Effector CD8-positive, alpha-beta T cell (primary cell): ENCODE data around the gene USP46.

Experiments
- DNase-seq: peaks from one replicate; lab custom pipeline; 2025; lab: John Stamatoyannopoulos, UW
- total RNA-seq, 4 experiments: gene quantifications; one replicate each; lab custom pipeline; 2026; lab: John Stamatoyannopoulos, UW

Gene USP46, protein sequence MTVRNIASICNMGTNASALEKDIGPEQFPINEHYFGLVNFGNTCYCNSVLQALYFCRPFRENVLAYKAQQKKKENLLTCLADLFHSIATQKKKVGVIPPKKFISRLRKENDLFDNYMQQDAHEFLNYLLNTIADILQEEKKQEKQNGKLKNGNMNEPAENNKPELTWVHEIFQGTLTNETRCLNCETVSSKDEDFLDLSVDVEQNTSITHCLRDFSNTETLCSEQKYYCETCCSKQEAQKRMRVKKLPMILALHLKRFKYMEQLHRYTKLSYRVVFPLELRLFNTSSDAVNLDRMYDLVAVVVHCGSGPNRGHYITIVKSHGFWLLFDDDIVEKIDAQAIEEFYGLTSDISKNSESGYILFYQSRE
- 17.1 to 39.9 (median 35.5) reads per million in 4 experiments for total RNA-seq

DNA sequence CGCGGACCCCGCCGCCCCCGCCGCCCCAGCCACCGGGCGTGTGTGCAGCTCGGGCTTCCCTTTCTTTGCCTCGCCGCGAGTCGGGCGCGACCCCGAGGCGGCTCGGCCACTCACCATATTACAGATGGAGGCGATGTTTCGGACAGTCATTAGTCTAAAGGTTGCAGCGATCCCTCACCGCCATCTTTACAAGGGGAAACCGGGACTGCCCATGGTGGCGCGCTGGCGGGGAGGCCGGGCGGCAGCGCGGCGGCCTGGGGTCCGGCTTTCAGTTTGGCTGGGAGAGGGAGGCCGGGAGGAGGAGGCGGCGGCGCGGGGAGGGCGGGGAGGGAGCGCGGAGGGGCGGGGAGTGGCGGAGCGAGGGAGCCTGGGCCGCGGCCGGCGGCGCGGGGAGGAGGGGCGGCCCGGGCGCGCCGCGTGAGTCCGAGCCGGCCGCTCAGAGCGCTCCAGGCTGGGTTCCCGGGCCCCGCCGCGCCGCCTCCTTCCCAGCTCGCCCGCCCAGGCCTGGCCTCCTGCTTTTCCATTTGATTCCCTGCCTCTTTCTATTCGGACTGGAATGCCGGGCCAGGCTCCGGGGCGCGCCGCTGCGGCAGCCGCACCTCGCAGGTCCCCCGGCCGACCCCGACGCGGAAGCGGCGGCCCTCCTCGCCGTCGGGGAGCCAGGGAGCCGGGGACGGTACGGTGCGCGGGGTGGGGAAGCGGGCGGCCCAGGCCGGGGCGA, at the start of gene USP46:
USP46 (minus strand) TSS at position 301 of the 721 bp plus-strand sequence; CDS start at position 150, 151 bp downstream.
- no peak for DNase-seq

DNA sequence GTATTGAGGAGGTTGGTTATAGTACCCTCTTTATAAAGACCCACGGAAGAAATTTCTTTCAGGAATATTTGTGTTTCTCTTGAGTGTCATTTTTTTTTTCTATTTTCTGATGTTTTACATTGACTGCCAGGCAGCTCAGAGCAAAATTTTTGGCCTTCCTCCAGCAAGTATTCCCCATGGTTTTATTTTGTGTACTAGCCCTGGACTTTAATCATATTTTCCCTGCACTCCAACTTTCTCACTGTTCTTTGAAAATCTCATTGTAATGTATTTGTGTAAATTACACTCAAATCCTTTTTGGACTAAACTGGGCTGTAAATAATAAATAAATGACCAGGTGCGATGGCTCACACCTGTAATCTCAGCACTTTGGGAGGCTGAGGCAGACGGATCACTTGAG, 45.6 kb upstream of the USP46 start:
- no peak for DNase-seq

DNA sequence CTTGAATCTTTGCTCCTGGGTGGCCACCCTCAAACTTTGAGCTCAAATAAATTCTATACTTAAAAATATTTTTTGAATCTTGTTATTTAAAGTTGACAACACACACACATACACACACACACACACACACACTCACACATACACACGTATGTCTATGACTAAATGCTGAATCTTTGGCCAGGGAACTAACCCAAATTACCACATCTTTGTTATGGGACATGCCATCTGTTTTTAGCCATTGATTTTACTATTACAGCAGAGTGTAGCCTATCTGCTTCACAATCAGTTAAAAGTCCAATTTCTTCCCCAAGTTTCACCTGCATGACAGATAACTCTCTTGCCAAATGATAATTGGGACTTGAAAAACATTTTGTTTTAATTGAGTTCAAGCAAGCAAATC, 45.0 kb upstream of the USP46 start:
- no peak for DNase-seq

DNA sequence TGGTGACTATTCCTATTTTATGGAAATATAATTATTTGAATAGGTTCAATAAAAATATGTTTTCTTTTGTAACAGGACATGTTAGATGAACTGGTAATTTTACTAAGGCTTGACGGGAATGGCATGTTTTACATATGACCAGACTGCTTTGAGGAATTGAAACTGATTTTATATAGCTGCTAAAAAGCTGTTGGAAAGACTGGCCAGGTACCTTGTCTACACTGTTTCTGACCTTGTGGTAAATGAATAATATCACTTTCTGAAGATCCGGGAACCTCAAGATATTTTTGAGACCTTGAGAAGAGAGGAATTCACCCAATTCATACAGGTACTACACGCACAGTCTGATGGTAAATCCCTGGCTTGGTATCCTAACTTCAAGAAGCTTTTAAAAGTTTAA, 42.1 kb upstream of the USP46 start:
- no peak for DNase-seq

DNA sequence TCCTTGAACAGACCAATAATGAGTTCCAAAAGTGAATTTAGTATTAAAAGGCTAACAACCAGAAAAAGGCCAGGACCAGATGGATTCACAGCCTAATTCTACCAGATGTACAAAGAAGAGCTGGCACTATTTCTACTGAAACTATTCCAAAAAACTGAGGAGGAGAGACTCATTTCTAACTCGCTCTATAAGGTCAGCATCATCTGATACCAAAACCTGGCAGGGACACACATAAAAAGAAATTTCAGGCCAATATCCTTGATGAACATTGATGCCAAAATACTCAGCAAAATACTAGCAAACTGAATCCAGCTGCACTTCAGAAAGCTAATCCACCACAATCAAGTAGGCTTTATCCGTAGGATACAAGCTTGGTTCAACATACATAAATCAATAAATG, 35.8 kb upstream of the USP46 start:
- no peak for DNase-seq

DNA sequence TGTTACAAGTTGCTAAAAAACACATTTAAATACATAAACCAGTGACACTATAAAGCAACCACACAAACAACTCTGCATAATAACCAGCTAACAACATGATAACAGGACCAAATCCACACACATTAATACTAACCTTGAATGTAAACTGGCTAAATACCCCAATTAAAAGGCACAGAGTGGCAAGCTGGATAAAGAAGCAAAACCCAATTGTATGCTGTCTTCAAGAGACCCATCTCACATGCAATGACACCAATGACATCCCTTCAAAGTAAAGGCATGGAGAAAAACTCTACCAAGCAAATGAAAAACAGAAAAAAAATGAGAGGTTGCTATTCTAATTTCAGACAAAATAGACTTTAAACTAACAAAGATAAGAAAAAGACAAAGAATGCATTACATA, 34.4 kb upstream of the USP46 start:
- no peak for DNase-seq

DNA sequence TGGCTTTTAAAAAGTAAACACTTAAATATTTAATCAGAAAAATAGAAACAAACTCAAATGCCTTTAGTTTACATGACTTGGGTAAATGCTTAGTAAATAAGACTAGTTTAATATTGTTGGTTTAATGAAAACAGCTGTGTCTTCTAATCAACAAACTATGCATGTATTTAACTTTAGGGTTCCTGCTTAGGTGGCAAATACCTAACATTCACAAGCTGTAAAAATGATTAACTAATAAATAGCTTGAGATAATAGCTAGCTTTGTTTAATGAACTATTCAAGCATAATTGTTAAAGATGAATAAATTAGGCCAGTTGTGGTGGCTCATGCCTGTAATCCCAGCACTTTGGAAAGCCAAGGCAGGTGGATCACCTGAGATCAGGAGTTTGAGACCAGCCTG, 30.0 kb upstream of the USP46 start:
- no peak for DNase-seq

DNA sequence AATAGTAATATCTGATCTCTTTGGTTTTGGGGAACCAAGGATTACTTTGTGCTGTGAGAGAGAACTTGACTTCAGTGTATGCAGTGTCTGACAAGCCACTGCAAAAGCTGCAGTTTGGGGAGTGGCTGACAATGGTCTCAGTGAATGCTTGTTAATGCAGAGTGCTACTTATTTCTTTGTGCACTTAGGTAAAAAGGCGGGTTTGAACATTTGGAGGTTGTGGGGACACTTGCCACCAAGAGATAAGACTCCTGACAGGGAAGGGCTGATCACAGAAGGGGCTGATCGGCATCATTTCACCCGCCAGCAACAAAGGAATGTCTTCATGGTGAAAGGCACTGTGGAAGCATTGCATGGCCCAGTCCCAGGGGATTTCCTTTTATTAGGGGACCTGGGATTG, 28.6 kb upstream of the USP46 start:
- DNase-seq: no peak

DNA sequence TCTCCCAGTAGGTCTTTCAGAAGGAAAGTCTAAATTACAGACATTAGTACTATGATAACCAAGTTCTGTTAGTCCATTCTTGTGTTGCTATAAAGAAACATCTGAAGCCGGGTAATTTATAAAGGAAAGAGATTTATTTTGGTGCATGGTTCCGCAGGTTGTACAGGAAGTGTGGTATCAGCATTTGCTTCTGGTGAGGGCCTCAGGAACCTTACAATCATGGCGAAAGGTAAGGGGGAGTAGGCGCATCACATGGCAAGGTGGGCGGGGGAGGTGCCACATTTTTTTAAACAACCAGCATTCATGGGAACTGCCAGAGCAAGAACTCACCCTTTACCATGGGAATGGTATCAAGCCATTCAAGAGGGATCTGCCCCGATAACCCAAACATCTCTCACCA, 26.2 kb upstream of the USP46 start:
- no peak for DNase-seq

DNA sequence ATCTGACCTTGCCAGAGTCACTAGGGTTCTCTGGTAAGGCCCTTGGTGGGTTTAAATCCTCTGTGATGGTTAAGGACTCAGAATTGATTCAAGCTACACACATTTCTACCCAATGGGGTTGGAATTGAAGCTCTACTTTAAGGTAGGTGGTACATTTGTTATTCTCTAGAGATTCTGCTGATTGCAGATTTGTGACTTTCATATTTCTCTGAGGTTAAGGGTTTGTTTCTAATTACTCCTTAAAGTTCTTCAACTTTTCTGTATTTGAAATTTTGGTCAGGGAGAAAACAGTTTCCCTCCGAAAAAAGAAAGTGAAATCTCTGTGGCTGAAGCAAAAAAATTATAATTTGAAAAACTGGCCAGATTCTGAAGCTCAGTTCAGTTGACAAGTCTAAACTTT, 25.8 kb upstream of the USP46 start:
- no peak for DNase-seq

DNA sequence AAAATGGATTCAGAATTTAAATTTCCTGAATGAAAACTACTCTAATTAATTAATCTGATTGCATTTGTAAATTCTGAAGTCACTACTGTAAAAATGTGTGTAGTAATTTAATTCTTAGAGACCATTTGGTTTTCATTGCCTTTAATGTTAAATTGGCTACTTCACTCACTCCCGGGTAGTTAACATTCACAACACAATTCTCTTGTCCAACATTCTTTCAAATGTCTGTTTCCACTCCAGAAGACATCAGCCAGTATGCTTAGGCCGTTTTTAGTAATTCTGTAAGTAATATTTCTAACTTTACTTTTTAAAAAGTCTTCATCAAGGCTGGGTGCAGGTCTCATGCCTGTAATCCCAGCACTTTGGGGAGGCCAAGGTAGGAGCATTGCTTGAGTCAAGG, 21.3 kb upstream of the USP46 start:
- DNase-seq: no peak

DNA sequence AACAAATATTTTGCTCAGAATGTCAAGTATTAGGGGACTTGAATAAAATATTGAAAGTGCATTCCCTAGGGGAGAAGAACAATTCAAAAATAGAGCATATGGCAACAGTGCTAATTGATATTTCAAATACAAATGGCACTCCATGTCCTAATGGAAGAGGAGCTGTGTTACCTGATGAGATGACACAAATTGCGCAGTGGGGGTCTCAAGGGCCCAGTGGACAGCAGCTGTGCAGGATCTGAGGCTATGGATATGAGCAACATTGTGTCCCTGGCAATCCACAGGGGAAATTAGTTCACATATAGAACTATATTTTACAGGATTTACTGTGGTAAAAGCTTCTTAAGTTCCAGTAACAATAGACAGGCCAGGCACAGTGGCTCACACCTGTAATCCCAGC, 17.4 kb upstream of the USP46 start:
- DNase-seq: no peak

DNA sequence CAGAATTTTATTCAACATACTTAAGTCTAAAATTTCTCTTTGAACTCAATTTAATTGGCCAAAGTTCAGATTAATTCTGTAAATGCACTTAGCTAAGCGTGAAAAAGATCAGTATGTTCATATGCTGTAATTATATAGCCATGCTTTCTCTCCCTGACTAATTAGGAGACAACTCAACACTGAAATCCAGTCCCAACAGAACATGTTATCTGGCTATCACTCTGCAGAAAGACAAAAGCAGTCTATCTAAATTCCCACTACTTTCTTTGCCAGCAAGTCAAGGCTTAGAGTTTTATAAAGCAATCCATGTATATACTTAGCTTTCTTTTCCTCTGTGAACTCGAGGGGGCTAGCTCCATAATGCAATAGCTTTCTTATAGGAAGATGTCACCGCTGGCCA, 16.0 kb upstream of the USP46 start:
- DNase-seq: no peak

DNA sequence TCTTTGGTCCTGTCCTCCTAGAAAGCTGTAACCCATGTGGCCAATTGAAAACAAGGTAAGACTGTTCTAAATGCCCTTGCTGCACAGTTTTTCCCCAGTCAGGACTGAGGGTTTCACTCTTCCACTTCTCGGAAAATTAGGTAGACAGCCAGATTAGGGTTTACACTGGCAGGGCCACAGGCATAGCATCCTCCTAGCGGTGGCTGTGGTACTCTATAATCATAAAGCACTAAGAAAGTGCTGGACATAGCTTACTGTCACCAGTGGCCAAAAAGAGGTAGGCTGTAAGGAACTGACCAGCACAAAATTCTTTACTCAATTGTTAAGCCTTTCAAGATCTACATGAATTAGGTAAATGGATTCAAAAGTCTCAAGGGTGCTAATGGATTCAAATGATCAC, 11.6 kb upstream of the USP46 start:
- no peak for DNase-seq

DNA sequence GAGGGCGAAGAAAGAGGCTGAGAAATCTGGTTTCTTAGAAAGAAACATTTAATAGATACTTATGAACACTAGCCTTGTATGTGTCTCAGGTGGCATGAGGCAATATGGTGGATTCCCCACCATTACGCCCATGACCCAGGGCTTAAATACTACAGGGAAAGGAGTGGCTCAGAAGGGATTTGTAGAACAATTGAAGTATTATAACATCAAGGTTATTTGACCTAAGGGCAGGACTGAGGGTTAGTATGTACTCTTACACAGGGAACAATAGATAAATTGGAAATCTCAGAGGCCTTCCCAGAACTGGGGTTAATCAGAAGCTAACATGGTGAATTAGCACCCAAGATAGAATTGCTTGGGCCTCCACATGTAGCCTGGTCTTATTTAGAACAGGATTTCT, 11.0 kb upstream of the USP46 start:
- no peak for DNase-seq

DNA sequence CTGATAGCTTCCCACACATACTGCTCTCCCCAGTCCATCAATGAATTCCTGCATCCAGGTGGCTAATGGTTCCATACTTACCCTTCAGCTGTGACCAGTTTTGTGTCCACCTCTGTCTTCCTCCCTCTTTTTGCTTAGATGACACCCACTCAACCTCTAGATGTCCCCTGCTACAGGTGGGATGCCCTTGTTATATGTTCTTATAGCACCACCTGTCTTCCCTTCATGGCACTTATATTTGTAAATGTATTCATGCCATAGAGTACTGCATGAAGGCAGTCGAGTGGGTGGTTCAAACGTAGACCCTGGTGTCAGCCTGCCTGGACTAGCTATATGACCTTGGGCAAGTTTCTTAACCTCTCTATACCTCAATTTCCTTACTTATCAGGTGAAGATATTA, 6.5 kb upstream of the USP46 start:
- no peak for DNase-seq

DNA sequence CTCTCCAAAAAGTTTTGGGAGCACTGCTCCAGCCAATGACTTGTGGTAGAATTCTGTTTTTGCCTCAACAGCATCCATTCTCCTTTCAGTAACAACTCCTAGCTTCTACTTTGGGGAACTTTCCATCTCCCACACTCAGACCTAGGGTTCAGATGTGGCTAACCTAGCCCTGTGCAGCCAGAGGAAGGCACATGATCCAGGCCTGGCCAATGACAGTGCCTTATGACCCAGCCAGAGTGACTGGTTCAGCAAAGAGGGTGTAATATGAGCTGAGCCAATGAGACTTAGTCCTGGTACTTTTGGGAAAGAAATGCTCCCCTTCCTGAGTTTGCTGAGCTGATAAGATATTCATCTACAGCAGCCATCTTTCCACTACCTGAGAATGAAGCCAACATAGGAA, 5.4 kb upstream of the USP46 start:
- no peak for DNase-seq

DNA sequence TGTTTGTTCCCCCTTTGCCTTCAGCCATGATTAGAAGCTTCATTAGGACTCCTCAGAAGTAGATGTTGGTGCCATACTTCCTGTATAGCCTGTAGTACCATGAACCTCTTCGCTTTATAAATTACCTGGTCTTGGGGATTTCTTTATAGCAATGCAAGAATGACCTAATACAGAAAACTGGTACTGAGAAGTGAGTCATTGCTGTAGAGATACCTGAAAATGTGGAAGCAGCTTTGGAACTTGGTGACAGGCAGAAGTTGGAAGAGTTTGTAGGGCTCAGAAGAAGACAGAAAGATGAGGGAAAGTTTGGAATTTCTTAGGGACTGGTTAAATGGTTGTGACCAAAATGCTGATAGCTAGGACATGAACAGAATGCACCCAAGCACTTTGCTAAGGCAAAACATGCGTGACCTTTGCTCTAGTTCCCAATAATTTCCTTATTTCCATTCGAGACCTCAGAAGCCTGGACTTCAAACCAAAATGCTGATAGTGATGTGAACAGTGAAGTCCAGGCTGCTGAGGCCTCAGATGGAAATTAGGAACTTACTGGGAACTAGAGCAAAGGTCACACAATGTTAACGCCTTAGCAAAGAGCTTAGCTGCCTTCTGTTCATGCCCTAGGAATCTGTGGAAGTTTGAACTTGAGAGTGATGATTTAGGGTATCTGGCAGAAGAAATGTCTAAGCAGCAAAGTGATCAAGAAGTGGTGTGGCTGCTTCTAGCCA, 3.0 kb upstream of the USP46 start:
- no peak for DNase-seq

DNA sequence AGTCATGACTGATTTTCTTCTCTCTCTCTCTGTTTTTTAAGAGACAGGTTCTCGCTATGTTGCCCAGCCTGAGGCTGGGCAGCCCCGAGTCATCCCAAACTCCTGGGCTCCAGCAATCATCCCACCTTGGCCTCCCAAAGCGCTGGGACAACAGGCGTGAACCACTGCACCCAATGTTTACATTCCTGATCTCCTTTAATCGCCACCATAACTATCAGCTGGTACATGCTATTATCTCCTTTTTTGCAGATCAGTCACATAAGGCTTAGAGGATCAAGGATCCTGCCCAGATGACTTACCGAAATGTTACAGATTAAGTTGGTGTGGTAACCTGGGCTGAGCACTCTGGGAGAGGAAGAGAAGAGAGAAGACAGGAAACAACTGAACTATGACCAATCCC, 1.5 kb upstream of the USP46 start:
- no peak for DNase-seq

DNA sequence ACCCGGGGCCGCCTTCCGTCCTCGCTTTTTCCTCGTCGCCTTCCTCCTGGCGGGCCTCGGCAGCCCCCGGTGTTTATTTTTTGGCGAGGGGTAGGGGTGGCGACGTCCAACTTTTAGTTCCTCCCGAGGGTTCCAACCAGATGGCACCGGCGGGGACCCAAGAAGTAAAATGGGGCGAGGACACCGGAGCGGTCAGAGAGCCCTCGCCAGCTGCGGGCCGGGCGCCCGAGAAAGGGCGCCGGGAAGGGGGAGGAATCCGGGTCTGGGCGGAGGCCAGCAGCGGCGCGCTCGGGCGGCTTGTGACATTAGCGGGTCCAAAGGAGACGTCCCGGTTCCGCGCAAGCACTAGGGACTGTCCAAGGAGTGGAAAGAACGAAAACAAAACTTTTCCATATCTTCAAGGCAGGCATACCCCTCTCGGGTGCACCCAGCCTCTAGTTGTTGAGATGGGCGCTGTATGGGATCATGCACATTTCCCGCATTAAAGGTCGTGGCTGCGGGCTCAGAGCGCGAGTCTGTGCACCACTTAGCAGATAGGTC, 691 bp upstream of the USP46 start:
- DNase-seq: no peak

DNA sequence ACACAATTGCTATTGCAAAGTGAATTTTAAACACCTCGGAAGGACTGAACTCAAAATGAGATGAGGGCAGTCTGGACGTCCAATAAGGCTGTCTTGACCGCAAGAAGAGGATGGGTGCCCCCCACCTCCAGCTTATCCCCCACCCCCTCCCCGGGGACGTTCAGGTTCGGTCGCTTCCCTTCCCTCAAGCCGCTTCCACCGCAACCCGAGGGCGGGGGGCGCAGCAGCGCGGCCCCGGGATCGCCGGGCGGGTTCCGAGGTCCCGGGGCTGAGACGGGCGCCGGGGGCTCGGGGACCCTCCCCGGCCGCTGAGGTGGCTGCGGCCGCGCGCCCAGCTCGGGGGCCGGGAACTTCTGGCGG, 480 bp downstream of the USP46 start:
- no peak for DNase-seq

DNA sequence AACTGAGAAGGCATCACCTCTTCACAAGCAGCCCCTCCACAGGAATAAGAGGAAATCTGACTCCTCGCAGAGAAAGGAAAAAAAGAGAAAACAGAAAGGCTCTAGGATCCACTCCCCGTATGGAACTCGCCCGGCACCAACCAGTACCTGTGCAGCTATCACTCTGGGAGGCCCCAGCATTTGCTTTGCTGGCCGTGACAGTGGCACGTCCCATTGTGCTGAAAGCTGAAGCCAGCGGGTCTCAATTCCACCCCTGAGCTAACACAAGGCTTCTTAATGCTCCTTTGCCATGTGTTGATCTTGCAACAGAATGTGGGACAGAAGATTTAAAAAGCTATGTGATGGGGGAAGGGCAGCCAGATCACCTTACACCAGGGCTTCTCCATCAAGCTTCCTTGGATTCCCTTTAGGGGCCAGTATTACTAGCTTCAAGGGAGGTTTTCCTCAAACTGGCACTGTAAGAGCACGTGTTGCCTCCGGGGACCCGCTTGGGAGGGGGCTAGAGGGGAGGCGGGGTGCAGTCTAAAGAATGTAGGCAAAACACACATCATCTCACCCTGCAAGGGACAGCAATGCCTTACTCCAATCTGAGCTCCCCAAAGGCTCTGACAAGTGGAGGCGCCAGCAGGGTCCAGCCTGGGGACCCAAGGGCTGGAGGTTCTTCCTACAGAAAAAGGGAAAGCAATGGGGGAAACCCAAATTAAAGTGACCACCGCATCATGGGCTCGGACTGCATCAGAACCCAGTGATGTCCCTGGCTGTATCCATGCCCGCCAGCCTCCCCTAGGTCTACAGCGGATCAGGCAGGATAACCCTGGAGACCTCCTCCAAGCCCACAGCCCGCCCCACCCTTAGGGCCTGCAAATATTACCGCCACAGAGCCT, 1.2 kb downstream of the USP46 start:
- no peak for DNase-seq
